Right forelimb (tissue), 1 donor: Measurements from ENCODE around the gene TCAF1.
"Not testable (repeated sequence)": the region's sequence is repeated elsewhere in the genome, so short reads cannot be mapped to it uniquely, and the experiment has no call there.

Source experiments
- DNase-seq: peaks from one replicate; pipeline ENCODE4 v3.0.0-alpha.2; 2018

The TCAF1 gene

DNA sequence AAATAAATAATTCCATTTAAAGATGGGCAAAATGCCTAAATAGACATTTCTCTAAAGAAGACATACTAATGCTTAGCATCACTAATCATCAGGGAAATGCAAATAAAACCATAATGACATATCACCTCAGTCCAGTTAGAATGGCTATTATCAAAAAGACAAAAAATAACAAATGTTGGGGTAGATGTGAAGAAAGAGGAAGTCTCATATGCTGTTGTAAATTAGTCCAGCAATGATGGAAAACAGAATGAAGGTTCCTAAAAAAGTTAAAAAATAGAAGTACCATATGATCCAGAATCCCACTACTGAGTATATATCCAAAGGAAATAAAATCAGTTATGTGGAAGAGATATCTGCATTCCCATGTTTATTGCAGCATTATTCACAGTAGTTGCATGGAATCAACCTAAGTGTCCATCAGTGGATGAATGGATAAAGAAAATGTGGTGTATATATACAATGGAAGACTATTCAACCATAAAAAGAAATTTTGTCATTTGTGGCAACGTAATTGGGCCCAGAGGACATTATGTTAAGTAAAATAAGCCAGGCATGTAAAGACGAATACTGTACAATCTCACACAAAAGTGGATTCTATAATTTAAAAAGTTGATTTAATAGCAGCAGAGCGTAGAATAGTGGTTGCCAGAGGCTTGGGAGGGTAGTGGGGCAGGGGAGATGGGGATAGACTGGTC lies 52.0 kb downstream of the TCAF1 start:
- DNase-seq = no peak

DNA sequence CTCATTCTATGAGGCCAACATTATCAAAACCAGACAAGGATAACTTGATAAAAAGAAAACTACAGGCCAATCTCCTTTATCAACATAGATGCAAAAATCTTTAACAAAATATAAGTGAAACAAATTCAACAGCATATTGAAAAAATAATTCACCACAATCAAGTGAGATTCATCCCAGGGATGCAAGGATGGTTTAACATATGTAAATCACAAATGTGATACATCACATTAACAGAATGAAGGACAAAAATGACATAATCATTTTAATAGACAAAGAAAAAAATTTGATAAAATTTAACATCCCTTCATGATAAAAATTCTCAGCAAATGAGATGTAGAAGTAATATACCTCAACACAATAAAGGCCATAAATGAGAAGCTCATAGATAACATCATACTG lies 53.8 kb downstream of the TCAF1 start:
- DNase-seq = no peak

DNA sequence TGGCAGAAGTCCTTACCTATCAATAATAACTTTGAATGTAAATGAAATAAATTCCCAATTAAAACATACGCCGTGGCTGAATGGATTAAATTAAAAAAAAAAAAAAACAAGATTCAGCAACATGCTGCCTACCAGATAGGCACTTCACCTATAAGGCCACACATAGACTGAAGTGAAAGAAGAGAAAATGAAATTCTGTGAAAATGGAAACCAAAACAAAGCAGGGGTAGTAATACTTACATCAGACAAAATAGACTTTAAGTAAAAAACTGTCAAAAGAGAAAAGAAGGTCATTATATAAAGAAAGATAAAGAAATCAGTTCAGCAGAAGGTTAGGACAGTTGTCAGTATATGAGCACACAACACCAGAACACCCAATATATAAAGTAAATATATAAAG lies 55.3 kb downstream of the TCAF1 start:
- no peak for DNase-seq

DNA sequence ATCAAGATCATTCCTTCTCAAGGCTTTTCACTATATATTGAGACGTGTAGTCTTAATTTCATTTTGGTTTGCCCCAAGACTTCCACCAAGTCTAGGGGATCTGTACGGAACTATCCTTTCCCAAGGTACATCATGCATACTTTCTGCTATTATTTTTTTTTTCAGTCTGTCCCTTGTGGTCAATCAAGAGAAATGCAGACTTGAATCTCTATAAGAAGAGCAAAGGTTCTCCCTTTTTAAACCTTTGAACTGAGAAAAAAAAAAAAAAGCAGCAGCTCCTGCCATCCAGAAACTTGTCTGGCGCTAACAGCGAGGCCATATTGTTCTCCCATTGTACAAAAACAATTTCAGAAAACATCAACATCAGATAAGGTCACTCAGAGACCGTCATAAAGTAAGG lies 60.3 kb downstream of the TCAF1 start:
- DNase-seq = not testable (repeated sequence)

DNA sequence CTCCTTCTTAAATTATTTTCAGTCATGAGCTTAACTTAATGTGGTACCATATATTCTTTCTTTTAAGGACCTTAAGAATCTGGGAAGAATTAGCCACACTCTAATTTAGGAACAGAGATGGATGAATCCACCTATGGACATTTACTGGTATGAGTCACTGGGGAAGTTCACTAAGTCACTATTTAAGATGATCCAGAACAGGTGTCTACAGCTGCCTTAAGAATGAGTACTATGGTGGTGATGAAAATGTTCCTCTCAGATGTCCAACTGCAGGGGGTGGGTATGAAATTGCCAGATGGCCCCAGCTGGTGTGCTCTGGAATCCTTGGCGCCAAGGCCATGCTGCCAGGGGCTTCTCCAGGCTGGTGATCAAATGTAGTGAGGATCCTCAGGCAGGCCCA lies 61.9 kb downstream of the TCAF1 start:
- not testable (repeated sequence) for DNase-seq

DNA sequence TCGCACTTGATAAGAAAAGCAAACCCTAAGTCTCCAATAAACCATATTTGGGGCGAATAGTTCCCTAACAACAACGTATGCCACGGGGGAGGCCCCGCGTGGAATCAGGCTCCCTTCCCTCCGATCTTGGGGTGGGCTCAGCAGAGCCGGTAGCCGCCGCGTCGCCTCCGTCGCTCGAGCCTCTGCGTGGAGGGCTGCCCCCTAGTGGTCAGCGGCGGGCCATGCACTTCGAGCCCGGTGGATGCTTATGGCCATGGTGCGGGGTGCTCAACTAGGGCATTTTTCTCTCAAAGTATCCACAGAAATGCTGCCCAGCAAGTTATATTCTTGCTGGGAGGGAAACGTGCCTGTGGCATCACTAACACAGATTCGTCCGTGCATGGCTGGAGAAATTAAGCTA lies 64.8 kb downstream of the TCAF1 start:
- not testable (repeated sequence) for DNase-seq

DNA sequence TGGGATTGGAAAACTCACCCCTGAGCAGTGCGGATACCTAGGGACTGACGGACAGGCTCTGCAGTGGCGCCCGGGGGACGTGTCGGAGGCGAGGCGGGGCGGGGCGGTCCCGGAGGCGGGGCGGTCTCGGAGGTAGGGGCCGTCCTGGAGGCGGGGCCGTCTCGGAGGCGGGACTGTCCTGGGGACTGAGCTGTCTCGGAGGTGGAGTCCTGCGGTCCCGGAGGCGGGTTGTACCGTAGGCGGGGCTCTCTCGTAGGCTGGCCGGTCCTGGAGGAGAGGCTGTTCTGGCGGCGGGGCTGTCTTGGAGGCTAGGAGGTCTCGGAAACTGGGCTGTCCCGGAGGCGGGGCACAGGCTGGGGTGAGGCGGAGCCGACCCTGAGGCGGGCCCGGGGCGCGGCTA lies 65.4 kb downstream of the TCAF1 start:
- DNase-seq = not testable (repeated sequence)

DNA sequence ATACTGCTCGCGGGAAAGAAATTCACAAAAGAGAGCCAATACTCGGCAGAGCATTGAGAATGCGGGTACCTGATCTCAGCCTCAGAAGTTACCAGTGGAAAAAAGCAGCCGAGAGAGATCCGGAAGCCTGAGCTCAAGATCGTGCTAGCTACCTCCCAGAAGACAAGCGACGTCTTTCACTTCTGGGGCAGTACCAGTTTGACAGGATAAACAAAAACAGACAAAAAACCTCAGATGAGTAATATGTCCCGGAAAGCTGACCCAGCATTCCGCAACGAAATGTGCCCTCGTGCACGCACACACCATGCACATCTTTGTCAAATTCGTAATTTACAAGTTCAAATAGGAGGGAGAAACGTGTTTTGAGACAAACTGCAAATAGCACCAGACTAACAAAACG lies 65.9 kb downstream of the TCAF1 start:
- DNase-seq = not testable (repeated sequence)

DNA sequence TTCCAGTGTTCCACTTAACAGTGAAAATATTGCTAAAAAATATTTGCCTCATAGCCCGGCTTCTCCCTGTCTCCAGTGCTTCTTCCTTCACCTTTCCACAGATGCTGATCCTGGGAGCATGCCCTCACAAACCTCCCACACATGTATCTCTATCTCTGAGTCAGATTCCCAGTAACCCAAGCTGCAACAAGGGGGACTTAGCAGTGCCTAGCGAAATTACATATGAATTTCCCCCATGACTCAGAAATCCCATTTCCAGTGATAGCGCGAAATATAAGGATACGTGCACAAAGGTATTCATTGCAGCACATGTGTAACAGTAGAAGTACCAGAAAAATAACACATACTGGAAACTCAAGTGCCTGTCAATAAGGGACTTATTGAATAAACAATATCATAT lies 75.4 kb downstream of the TCAF1 start:
- not testable (repeated sequence) for DNase-seq

DNA sequence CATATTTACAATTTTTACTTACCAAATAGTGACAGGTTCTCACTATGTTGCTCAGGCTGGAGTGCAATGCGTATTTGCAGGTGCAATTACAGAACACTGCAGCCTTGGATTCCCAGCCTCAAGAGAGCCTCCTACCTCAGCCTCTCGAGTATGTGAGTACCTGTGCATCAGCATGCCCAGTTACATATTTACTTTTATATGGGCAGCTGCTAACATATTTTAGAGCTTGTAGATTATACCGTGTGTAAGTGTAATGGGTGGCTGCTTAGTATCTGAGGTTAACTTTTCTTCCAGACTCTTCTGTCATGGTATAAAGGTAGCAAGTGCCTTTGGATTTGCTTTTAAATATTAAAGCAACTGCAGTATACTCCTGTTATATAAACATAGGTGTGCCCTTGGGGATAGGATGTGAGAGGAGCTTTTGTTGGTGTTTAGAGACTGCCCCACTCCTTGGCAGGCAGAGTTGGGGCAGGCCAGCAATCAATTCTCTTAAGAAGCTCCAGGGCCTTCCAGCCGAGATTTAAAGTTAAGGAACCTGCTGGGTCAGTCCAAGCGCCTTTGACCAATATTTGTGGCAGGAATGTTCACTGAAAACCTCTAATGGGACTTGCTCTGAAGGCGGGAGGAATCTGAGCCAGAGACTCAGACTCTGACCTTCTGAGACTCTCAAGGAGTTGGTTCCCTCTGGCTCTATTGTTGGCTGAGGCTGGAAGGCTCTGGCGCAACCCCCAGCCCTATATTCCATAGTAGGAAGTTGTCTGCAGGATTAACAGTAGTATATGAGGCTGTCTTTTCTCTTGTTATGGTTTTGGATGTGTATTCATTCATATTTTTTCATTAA lies 77.5 kb downstream of the TCAF1 start:
- DNase-seq = not testable (repeated sequence)

DNA sequence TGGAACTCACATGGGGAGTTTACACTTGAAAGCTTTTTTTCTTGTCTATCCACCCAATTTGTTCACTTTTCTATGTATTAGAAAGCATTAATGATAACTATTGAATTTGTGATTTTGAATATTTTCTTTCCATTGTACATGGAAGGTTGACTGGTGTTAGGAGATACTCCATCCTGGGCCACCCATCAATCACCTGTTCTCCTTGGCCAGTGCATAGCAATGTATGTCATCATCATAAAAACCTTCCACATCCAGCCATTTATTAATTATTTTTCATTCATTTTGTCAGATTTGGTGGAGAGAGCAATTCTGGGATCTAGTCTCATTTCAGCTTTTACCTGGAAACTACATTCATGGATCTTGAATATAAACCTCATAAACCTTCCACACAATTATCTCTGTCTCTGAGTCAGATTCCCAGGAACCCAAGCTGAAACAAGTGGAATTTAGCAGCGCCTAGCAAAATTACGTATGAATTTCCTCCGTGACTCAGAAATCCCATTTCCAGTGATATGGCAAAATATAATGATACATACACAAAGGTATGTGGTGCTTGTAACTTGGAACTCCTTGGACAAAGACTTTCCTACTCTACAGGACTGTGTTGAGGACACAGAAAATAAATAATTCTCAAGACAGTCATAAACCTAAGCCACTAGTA lies 78.2 kb downstream of the TCAF1 start:
- not testable (repeated sequence) for DNase-seq

DNA sequence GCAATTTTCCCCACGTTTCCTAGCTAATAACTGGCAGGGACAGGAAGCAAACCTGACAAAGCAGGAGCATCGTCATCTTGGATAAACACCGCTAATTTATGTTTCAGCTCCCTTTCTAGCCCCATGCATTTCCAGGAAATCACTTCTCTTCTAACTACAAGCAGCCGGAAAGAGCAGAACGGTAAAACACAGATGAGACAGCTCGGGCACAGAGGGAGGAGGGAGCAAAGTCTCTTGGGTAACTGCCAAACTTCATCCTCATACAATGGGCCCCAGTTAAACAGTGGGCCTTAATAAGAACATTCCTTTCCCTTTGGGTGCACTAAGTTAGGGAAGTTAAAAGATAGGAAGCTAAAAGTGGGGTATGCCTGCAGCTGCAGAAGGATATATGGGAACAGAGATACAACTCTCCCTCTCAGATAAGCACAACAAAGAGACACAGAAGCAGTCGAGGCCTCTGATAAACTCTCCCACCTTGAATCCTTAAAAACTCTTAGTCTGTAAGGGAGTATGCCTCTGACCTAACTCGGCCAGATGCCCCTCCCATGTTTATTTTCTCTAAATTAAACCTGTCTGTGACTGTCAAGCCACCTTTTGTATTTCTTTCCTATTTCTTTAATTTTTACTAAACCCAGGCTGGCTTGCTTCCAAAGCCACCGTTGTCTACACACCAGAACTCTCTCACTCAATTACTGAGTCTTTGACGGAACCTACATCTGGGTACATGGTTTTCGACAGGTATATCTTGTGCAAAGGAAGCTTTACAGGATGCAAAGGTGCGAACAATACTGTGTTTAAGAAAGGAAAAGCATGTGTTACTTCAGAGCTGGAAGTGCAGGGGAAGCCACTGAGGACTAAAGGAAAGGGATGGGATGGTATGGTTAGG lies 80.3 kb downstream of the TCAF1 start:
- DNase-seq = not testable (repeated sequence)

DNA sequence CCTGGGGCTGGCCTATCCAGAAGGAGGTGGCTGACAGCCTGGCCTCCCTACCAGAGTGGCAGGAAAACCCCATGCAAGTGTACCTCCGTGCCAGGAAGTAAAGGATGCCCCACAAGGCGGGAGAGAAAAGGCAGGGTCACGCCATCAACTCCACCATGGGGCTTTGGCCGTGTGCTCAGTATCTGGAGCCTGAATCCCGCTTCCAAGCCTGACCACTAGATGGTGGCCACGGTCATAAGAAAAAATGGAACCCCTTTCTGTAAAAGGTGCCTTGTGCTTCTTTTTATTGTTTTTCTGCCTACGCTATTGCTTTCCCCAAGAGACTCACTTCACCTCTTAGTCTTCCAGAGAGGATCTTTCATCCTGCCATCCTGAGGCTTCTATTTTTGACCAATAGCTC lies 84.1 kb downstream of the TCAF1 start:
- not testable (repeated sequence) for DNase-seq

DNA sequence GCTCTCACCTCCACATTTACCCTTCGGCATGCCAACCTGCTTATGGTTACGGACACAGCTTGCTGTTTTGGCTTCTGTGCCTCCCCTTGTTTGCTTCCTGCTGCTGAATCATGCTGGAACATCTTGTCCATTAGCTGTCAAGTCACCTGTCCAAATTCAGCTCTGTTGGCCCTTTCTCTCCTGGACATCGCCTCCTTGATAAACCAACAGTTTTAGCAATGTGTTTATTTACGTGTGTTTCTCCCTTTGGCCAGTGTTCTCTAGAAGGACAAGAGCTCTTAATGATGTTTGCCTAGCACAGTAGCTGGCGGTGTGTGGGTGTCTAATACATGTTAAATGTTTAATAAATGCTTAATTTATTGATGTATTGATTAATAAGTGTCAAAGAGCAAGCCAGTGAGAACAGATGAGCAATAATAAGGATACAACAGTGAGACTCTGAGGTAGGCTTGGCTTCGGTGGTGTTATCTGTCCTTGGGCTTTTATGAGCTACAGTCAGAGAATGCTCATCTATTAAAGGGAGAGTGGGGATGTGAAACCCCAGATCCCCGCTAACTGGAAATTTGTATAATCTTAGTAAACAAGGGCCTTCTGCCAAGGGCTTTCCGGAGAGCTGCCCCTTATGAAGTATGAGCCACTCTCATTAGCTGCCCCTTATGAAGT lies 85.4 kb downstream of the TCAF1 start:
- peak; percentile 0 for DNase-seq

DNA sequence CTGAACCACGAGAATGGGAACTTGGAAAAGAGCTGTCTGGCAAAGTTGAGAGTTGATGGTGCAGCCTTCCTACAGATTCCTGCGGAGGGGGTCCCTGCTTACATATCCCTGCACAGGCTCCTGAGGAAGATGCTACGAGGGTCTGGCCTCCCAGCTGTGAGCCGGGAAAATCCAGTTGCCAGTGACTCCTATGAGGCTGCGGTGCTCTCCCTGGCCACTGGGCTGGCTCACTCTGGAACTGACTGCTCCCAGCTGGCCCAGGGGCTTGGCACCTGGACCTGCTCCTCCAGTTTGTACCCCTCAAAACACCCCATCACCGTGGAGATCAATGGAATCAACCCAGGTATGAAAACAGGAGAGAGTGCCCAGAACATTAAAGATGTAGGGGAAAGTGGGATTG lies 91.3 kb downstream of the TCAF1 start:
- not testable (repeated sequence) for DNase-seq

DNA sequence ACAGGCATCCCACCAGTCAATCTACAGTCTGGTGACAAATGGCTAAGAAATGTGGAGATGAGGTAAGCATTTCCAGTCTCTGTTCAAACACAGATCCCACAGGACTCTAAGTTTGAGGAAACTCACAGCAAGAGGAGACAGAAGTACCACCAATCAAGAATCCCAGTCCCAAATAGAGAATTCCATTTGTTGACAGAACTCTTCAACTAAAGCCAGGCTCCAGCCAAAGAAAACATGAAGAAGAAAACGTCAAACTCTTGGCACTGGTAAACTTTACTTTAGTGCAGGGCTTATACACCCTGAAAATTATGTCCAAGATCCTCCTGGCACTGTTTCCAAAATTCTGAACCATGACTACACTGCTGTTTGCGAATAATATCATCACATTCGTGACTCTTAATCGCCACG lies 95.3 kb downstream of the TCAF1 start:
- not testable (repeated sequence) for DNase-seq
